Measurements from ENCODE around the gene FAM234A. TPM values are rescaled to one million over a fixed set of nuclear protein-coding genes. Genes with fewer than 3 reads are reported as not detected.

The FAM234A gene
- polyA plus RNA-seq, 6 donors from 2014 or later, result 19.3 to 28.7 (median 24.5) TPM

GRCh38 chr16:314795-315299, 80.2 kb downstream of the FAM234A start:
- no peak for DNase-seq
- Mint-ChIP-seq H3K27ac (peak overlapping the region in 1 of 6 donors; percentile 59), H3K27me3 (no peaks in the 10 kb centered on the region), H3K36me3 (no peaks in the 10 kb centered on the region), H3K4me1 (peaks cover 11 to 18% (median 13%) of the 10 kb centered on the region in 3 donors), H3K4me3 (peak overlapping the region in 1 of 8 donors; percentile 3), H3K9me3 (no peaks in the 10 kb centered on the region)
- no peak for ATAC-seq (ENCODE audit: low read depth in 2 of 2)

Other genes starting within 250 kb of the FAM234A start
- 10 to 100 TPM; 39.0 to 57.3 (median 52.7) TPM for gene POLR3K, start 181.2 kb upstream of the FAM234A start, polyA plus RNA-seq (ENCODE audit: low read depth in 6 of 6)
- gene SNRNP25, start 181.0 kb upstream of the FAM234A start, polyA plus RNA-seq (ENCODE audit: low read depth in 6 of 6), result 100 to 1,000 TPM in 1 of 6 donors, 10 to 100 TPM in 5; 43.3 to 111 (median 67.2) TPM
- under 1 TPM in 1 of 6 donors, not detected in 5; 0.08 TPM for gene RHBDF1, start 162.2 kb upstream of the FAM234A start, polyA plus RNA-seq (ENCODE audit: low read depth in 6 of 6)
- 100 to 1,000 TPM in 1 of 6 donors, 10 to 100 TPM in 5; 81.3 to 119 (median 84.6) TPM for gene MPG, start 156.6 kb upstream of the FAM234A start, polyA plus RNA-seq (ENCODE audit: low read depth in 6 of 6)
- gene NPRL3, start 96.1 kb upstream of the FAM234A start, polyA plus RNA-seq (ENCODE audit: low read depth in 6 of 6), result 10 to 100 TPM in 5 of 6 donors, 1 to 10 TPM in 1; 8.1 to 17.1 (median 11.2) TPM
- gene HBZ, start 82.2 kb upstream of the FAM234A start, polyA plus RNA-seq (ENCODE audit: low read depth in 6 of 6), result not detected
- not detected for gene HBM, start 68.8 kb upstream of the FAM234A start, polyA plus RNA-seq (ENCODE audit: low read depth in 6 of 6)
- gene HBA2, start 61.9 kb upstream of the FAM234A start, polyA plus RNA-seq (ENCODE audit: low read depth in 6 of 6), result 1,000 to 10,000 TPM in 2 of 6 donors, 100 to 1,000 TPM in 4; 184 to 1,142 (median 693) TPM
- gene HBA1, start 58.1 kb upstream of the FAM234A start, polyA plus RNA-seq (ENCODE audit: low read depth in 6 of 6), result 100 to 1,000 TPM in 3 of 6 donors, 10 to 100 TPM in 3; 42.8 to 256 (median 100) TPM
- not detected for gene HBQ1, start 54.4 kb upstream of the FAM234A start, polyA plus RNA-seq (ENCODE audit: low read depth in 6 of 6)
- gene LUC7L, start 5.4 kb upstream of the FAM234A start, polyA plus RNA-seq (ENCODE audit: low read depth in 6 of 6), result 10 to 100 TPM in 5 of 6 donors, 1 to 10 TPM in 1; 9.6 to 20.4 (median 12.8) TPM
- gene RGS11, start 41.1 kb downstream of the FAM234A start, polyA plus RNA-seq (ENCODE audit: low read depth in 6 of 6), result under 1 TPM in 1 of 6 donors, not detected in 5; 0.14 TPM
- not detected for gene ARHGDIG, start 45.8 kb downstream of the FAM234A start, polyA plus RNA-seq (ENCODE audit: low read depth in 6 of 6)
- gene PDIA2, start 48.3 kb downstream of the FAM234A start, polyA plus RNA-seq (ENCODE audit: low read depth in 6 of 6), result not detected
- gene AXIN1, start 117.9 kb downstream of the FAM234A start, polyA plus RNA-seq (ENCODE audit: low read depth in 6 of 6), result 1 to 10 TPM in 5 of 6 donors, under 1 TPM in 1; 0.93 to 2.7 (median 1.9) TPM
- gene MRPL28, start 135.7 kb downstream of the FAM234A start, polyA plus RNA-seq (ENCODE audit: low read depth in 6 of 6), result 10 to 100 TPM; 60.1 to 76.8 (median 65.7) TPM
- 10 to 100 TPM in 5 of 6 donors, 1 to 10 TPM in 1; 7.1 to 24.3 (median 17.2) TPM for gene PGAP6, start 147.2 kb downstream of the FAM234A start, polyA plus RNA-seq (ENCODE audit: low read depth in 6 of 6)
- 100 to 1,000 TPM in 1 of 6 donors, 10 to 100 TPM in 5; 56.9 to 104 (median 65.1) TPM for gene NME4, start 162.4 kb downstream of the FAM234A start, polyA plus RNA-seq (ENCODE audit: low read depth in 6 of 6)
- gene DECR2, start 167.1 kb downstream of the FAM234A start, polyA plus RNA-seq (ENCODE audit: low read depth in 6 of 6), result 1 to 10 TPM; 3.8 to 9.4 (median 5.2) TPM
- gene RAB11FIP3, start 190.8 kb downstream of the FAM234A start, polyA plus RNA-seq (ENCODE audit: low read depth in 6 of 6), result 1 to 10 TPM; 1.0 to 4.8 (median 1.9) TPM

Measured in naive B cell (primary cell).